CD4-positive, alpha-beta T cell treated with Interleukin-6 for 4 hours (primary cell): ENCODE data around the gene EDAR.
A peak's percentile ranks its signal among the peaks of the same experiment; 100 is the strongest.

Experiments
- DNase-seq: peaks from one replicate; pipeline ENCODE4 v3.0.0-alpha.2; 2020; ENCODE audit warnings: mixed read lengths

EDAR gene

GRCh38 chr2:109000738-109001137 lies 11.7 kb upstream of the EDAR start:
- DNase-seq: no peak

DNA sequence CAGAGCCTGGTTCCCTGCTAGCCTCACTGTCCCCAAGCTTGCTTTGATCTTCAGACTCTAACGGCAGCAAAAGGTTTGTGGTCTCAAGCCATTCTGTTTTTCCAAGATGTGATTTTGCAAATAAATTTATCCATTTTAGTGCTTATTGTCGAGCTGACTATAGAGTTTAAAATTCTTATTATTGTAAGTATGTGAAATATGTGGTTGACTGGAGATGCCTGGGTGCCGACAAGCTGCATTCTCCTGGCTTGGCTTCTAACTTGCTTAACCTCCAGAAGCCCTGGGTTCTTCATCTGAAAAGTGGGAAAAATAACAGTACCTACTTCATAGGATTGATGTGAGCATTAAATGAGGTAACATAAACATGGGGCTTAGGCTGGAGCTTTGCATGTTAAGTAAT lies 9.9 kb upstream of the EDAR start:
- no peak for DNase-seq

DNA sequence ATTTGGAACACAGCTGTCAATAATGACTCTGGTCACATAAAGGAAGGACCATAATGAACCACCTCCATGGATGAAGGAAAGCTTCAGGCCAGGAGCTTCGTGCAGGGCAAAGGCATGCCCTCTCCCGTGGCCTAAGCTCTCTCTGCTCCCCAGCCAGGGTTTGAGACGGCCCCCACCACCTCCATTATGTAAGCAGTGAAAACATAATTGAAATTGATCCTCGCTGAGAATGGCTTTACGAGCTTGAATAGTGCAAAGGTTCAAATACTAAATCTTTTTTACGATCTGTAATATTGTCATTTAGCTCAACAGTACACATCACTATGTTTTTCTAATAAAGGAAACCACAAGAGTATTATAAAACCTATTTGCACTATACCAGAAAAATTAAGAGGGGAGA lies 5.2 kb upstream of the EDAR start:
- no peak for DNase-seq

DNA sequence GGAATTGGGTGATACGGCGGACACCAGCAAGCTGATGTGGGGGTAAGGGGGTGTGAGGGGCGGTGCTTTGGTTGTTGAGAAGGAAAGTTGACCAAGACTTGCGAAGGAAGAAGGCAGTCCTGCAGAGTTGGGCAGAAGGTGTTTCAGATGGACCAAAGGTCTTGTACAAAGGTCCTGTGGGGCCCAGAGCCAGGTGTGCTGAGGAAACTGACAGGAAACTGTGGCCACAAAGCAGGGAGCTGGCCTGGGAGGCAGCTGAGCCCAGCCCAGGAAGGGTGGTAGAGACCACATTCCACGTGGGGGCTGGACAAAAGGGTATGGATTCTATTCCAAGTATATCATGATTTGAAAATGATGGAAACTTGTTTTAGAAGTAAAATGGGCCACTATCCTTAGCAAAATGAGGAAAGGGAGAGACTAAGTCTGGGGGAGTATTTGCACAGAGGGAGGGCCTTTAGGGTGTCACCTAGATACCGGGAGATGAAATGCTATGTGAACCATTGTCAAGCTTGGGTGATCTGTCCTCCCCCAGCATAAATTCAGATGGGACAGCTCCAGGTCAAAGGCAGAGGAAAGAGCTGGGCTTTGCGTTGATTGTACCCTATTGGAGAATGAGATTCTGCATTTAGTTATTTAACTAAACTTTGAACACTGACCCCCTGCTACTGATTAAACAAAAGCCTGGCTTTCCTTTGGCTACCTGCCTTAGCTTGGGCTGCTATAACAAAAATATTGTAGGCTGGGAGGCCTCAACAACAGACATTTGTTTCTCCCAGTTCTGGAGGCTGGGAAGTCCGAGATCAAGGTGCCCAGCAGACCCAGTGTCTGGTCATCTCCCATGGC lies 4.3 kb upstream of the EDAR start:
- no peak for DNase-seq

GRCh38 chr2:108988076-108988795 lies 784 bp downstream of the EDAR start:
- DNase-seq: peak; percentile 43

- peak; percentile 68 for DNase-seq
These were observed 2.0 kb downstream of the EDAR start for GRCh38 chr2:108986916-108987510.

- no peak for DNase-seq
These were observed 5.4 kb downstream of the EDAR start for GRCh38 chr2:108983610-108984009.

GRCh38 chr2:108983061-108983460 lies 6.0 kb downstream of the EDAR start:
- DNase-seq: no peak

DNA sequence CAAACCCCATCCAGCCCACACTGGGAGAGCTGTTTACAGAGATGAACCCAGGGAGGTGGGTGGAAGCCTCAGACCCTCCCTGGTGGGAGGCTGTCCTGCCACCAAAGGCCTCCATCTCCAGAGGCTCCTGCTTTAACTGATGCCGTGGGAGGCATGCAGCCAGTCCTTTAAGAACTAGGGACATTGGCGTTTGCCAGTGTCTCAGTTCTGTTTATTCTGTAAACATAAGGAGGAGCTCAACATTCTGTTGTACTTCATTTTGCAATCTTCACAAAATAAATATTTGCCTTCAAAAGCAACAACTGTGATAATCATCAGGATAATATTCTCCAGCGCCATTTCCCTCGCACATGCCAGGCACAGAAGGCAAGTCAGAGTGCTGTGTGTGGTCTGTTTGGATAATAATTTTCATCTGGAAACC lies 6.8 kb downstream of the EDAR start:
- no peak for DNase-seq

DNA sequence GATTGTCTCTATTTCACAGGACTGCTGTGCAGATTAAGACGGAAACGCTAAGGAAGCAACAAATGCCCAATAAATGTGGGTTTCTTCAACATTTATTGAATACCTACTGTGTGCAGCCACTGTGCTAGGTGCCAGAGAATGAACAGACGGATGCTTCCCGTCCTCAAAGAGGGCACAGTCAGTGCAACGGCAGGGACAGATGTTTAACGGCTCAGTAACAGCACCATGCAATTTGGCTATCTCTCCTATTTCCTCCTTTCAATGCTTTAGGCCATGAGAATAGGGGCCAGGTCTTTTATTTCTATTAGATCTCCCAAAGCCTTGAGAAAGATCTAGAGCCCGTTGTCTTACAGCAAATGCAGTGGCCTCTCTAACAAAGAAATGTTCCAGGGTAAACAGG lies 7.2 kb downstream of the EDAR start:
- DNase-seq: no peak

DNA sequence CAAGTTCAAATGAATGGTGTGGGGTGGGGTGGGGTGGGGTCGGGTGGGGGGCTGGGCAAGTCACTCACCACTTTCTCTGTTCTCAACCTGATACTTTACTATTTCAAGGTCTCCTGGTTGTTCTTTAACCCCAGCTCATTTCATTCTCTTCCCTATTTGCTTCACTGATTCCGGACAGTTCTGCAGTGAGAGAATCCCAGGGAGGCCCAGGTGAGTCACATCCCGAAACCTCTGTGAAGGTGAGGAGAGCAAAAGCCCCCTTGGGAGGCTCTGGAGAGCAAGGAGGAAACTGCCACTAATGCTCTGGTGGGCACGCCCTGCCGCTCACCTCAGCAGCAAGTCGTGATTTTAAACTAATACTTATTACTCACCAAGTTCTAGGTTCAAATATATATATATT lies 8.9 kb downstream of the EDAR start:
- DNase-seq: no peak

DNA sequence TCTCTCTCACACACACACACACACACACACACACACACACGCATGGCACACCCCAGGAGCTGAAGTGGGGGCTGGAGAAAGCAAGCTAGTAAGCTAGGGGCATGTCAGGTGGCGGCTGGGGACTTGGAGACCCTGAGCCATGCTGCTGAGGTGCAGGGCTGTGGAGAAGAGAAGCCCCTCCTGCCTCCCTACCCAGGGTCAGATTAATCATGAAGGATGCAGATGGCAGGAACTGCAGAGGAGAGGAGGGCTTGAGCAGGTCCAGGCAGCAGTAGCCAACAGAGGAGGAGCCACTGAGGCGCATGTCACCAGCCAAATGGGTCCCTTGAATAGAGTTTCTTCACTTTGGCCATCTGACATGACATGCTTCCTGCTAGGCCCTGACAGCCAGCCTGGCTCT lies 9.6 kb downstream of the EDAR start:
- DNase-seq: no peak

DNA sequence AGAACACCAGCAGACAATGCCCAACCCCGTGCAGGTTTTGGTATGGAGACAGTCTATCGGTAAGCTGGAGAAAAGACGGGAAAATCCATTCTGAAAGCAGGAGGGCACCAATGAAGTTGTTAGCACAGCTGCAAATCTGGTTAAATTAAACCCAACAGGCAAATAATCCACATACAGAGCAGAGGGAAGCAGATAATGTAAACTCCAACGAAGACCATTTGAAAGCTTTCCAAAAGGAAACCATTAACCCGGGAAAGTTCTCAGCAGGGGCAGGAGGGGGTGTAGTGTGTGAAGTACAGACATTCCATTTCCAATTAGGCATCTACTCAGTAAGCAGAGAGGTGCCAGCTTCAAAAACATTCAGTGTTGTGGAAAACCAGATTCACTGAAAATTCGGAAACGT lies 10.3 kb downstream of the EDAR start:
- DNase-seq: no peak

DNA sequence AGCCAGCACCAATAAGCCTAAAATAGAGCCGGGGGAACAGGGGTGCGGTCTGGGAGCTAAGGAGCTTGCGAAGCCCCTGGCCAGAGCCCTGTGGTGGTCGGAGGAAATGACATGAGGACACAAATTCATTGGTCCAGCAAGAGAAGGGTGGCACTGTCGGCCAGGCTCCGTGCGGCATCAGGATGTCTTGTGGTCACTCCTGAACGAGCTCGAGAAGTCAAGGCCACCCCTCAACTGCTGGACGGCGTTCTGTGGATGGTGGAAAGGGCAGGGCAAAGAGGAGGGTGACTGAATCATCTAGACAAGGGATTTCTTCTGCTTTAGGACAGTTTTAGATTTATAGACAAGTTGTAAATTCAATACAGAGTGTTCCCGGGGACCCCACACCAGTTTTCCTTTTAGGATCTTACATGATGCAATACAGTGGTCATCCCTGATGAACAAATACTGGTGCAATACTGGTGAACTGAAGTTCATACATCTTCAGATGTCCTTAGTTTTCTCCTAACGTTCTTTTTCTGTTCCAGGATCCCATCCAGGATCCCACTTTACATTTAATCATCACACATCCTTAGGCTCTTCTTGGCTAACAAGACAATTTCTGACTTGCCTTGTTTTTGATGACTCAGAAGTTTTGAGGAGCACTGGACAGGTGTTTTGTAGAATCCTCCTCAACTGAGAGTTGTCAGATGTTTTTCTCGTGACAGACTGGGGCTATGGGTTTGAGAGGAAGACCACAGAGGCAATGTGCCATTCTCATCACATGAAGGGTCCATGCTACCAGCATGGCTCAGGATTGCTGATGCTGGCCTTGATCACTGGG lies 13.2 kb downstream of the EDAR start:
- DNase-seq: no peak

DNA sequence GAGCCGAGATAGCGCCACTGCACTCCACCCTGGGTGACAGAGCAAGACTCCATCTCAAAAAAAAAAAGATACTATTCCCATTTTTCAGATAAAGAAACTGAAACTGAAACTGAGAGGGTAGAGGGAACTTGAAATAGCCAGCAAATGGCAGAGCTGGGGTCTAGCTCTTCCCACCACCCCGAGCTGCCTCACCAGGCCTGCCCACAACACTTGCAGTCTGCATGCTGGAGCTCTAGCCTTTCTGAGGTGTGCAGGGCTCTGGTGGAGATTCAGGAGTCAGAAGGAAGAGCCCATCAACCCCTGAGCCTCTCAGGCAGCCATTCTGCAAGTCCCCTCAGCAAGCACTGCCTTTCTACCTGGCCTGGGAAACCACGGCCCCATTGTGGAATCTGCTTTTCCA lies 14.3 kb downstream of the EDAR start:
- DNase-seq: no peak

GRCh38 chr2:108972663-108973062 lies 16.4 kb downstream of the EDAR start:
- no peak for DNase-seq

- DNase-seq: no peak
These were observed 17.1 kb downstream of the EDAR start for GRCh38 chr2:108971661-108972566.

GRCh38 chr2:108970369-108970768 lies 18.7 kb downstream of the EDAR start:
- DNase-seq: no peak

DNA sequence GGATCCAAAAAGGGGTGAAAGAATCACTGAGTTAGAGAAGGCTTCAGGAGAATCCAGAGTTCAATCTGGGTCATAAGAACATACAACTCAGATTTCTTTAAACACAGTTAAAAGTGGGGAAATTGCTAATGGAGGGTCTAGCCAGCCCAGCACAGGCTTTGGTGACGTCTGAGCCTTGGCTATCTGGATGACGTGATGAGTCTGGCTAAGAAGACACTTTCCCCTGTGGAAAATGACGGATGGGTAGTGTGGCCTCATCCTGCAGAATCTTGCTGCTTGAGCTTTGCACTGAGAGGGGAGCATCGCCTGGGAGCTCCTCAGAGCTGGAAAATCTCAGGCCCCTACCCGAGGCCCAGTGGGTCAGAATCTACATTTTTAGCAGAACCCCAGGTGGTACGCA lies 19.2 kb downstream of the EDAR start:
- DNase-seq: no peak

DNA sequence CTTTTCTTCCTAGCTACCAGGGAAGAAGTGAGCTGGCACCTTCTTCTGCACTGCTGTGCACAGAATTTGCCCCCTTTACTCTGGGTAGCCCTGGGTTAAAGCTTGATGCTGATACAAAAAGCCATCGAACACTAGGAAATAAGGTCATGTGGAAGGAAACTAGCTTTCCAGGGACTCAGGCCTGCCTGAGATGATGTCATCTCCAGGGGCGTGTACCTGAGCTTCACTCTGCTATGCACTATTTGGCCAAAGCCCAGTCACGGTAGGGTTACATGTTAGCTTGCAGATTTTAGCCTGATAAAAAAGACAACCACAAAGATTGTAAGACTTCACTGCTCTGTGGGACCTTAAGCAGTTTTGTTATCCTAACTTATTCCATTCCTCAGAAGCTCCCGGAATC lies 20.4 kb downstream of the EDAR start:
- DNase-seq: peak; percentile 39

GRCh38 chr2:108967757-108968156 lies 21.3 kb downstream of the EDAR start:
- DNase-seq: no peak
